GM12878 (cell line): Measurements from ENCODE around the gene NUFIP1. TPM values are rescaled to one million over a fixed set of nuclear protein-coding genes. Genes with fewer than 3 reads are reported as not detected.
"Not testable (repeated sequence)": the region's sequence is repeated elsewhere in the genome, so short reads cannot be mapped to it uniquely, and the experiment has no call there.

Source experiments
- ATAC-seq: fragments of 200-7000 bp; cut with Tn5 transposase; 3 replicates; pipeline ENCODE4 v1.9.1; 2020; ENCODE audit warnings: mild to moderate bottlenecking, moderate library complexity
- BruUV-seq: library from RNA; stranded (reverse); fragments of 400-500 nt; replicated peaks from 2 replicates; lab custom pipeline; 2021; lab: Mats Ljungman, UMichigan
- CTCF ChIA-PET: fragments of 300-600 bp; sonication (Branson Sonifier 250); formaldehyde crosslinking; extraction: SDS; loops from one replicate; lab custom pipeline; 2021; ENCODE audit warnings: inconsistent platforms; lab: Yijun Ruan, JAX
- POLR2A ChIA-PET: fragments of 350-600 bp; formaldehyde crosslinking; extraction: SDS; loops from one replicate; lab custom pipeline; 2021; ENCODE audit warnings: inconsistent platforms; lab: Charles Lee
- RAD21 ChIA-PET: fragments of 300-600 bp; sonication (Branson Sonifier 250); formaldehyde crosslinking; loops from one replicate; lab custom pipeline; 2023; ENCODE audit warnings: antibody characterized with exemption; ENCODE audit not compliant: unreplicated experiment; lab: Charles Lee
- SMC1A ChIA-PET: fragments of 300-600 bp; sonication (Branson Sonifier 250); formaldehyde crosslinking; loops from one replicate; lab custom pipeline; 2023; ENCODE audit not compliant: unreplicated experiment, uncharacterized antibody; lab: Charles Lee
- DNase-seq: peaks from one replicate; pipeline ENCODE4 v3.0.0-alpha.2; 2011; ENCODE audit warnings: low read depth, low spot score
- FAIRE-seq: peaks from 3 replicates; lab custom pipeline; 2011; peaks lifted over from hg19 to GRCh38; lab: Jason Lieb, UNC
- H2AFZ ChIP-seq: 2 replicates; pipeline ENCODE4 v1.6.0; 2011; ENCODE audit warnings: low read depth, low read length, control low read depth; ENCODE audit not compliant: control insufficient read depth
- H3K27ac ChIP-seq: 2 replicates; pipeline ENCODE4 v1.5.1; 2011; ENCODE audit warnings: control low read depth; ENCODE audit not compliant: control insufficient read depth, insufficient read depth
- H3K27me3 ChIP-seq, 2 experiments: replicated peaks in 1 of 2; 2 replicates each; pipeline versions ENCODE4 v1.6.0 to v1.6.1; 2011; ENCODE audit warnings: low read length in 1 of 2; ENCODE audit not compliant: control insufficient read depth in 2 of 2, insufficient read depth in 2 of 2
- H3K36me3 ChIP-seq, 2 experiments: 2 replicates each; pipeline ENCODE4 v1.5.1; 2011; ENCODE audit warnings: low read length in 1 of 2; ENCODE audit not compliant: control insufficient read depth in 2 of 2, insufficient read depth in 2 of 2
- H3K4me1 ChIP-seq: 2 replicates; pipeline ENCODE4 v1.6.1; 2011; ENCODE audit warnings: mild to moderate bottlenecking, low read length, moderate library complexity, mixed read lengths; ENCODE audit not compliant: control insufficient read depth, insufficient read depth
- H3K4me2 ChIP-seq: 2 replicates; pipeline ENCODE4 v1.6.0; 2011; ENCODE audit warnings: control low read depth; ENCODE audit not compliant: control insufficient read depth, insufficient read depth
- H3K4me3 ChIP-seq: fragments of 200-600 bp; sonication (generic); 2 replicates; pipeline ENCODE4 v1.5.1; 2016
- H3K79me2 ChIP-seq: 2 replicates; pipeline ENCODE4 v1.6.0; 2011; ENCODE audit warnings: low read length; ENCODE audit not compliant: control insufficient read depth, insufficient read depth
- H3K9ac ChIP-seq: 2 replicates; pipeline ENCODE4 v1.8.0; 2011; ENCODE audit warnings: low read length, control low read depth, mixed read lengths; ENCODE audit not compliant: control insufficient read depth, insufficient read depth
- H3K9me3 ChIP-seq: replicated peaks from 3 replicates; pipeline ENCODE4 v1.5.1; 2011; ENCODE audit warnings: mild to moderate bottlenecking, low read length; ENCODE audit not compliant: control insufficient read depth, insufficient read depth
- H4K20me1 ChIP-seq: 2 replicates; pipeline ENCODE4 v1.6.0; 2011; ENCODE audit not compliant: control insufficient read depth, insufficient read depth
- ZBTB40 ChIP-seq: fragments of 450-650 bp; IDR thresholded peaks from 2 replicates; pipeline ENCODE4 v1.6.1; 2016; ENCODE audit warnings: mild to moderate bottlenecking, moderate library complexity, borderline replicate concordance
- WGBS: methylation state at CpG from one replicate; pipeline ENCODE4 v1.1.6; 2016; ENCODE audit warnings: low lambda C conversion rate; ENCODE audit not compliant: insufficient replicate concordance, insufficient coverage; ENCODE audit errors: missing lambda C conversion rate; 5-methylcytosine and 5-hydroxymethylcytosine counted together
- in situ Hi-C: fragments of 300-500 bp; cut with MboI; formaldehyde crosslinking; loops from 9 replicates; pipeline ENCODE4 v1.14.3; 2018; ENCODE audit warnings: mixed read lengths
- intact Hi-C: fragments of 100-400 bp; cut with micrococcal nuclease; formaldehyde crosslinking; loops from one replicate; pipeline ENCODE4 v1.14.2; 2022; ENCODE audit not compliant: unreplicated experiment
- polyA plus RNA-seq, 11 experiments: library from polyadenylated mRNA; depleted of rRNA in 4 of 11; unstranded in 6 of 11; stranded (reverse) in 5 of 11; fragments of >200 nt; fragmentation: Nextera tagmentation in 4 of 11; fragmentation: Illumina TruSeq in 1 of 11; extraction: Ambion mirVana in 4 of 11; extraction: Trizol in 1 of 11; gene quantifications; 1 replicate in 1 of 11; 2 replicates in 10 of 11; pipeline versions ENCODE4 v1.2.1 to v1.2.3, GENCODE V29; 2011 to 2016; ENCODE audit warnings: inconsistent platforms in 2 of 11, missing spikeins in 2 of 11, low read depth in 1 of 11
- total RNA-seq, 4 experiments: library from RNA; depleted of rRNA in 3 of 4; stranded (reverse); fragments of >200 nt in 3 of 4; fragmentation: Illumina TruSeq in 1 of 4; extraction: Trizol in 1 of 4; gene quantifications; 2 replicates each; pipeline versions ENCODE4 v1.2.1 to v1.2.3, GENCODE V29; 2013 to 2021

The NUFIP1 gene
- total and polyA plus RNA-seq, 10 of the 15 experiments (the other 5 are each of a cell fraction or from before 2014, with no cell fraction given): 2.5 to 11.2 (median 7.0) TPM

DNA sequence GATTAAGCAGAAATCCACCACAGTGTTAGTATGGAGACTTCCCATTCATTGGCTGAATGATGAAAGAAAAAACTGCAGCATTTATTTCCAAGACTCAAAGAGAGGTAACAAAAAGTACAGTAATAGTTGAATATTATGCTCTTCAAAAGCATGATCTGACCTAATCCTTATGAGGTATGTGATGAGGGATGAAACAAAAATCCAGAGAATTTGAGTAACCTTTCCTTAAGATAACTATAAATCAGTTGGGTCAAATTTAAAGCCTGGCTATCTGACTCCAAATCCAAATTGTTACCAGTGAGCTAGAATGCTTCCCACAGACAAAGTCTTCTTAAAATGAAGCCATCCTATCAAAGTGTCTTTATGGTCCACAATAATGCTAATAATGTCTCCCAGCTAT, 38.1 kb downstream of the NUFIP1 start:
- RAD21 ChIA-PET: interaction anchor here (1.2 kb wide), 1 partner anchor 11 kb away, joined by 3 read pairs; no protein-coding TSS in a partner anchor
- no peak overlapping the region for H2AFZ ChIP-seq
- CTCF ChIA-PET: interaction anchor here (0.6 to 1.3 kb wide), 3 partner anchors 18 to 35 kb away, joined by 3 read pairs; no protein-coding TSS in a partner anchor
- no peaks in the 10 kb centered on the region for H3K79me2 ChIP-seq
- H3K27ac ChIP-seq: no peak overlapping the region
- no peak overlapping the region for H3K9ac ChIP-seq
- no peaks in the 10 kb centered on the region for H3K27me3 ChIP-seq
- no peak for TF ChIP-seq ZBTB40
- intact Hi-C loops: no loop called here
- no peaks in the 10 kb centered on the region for H3K4me1 ChIP-seq
- DNase-seq (no peak), FAIRE-seq (no peak), ATAC-seq (no peak)
- in situ Hi-C loops: no loop called here
- H3K9me3 ChIP-seq: no peaks in the 10 kb centered on the region
- H3K36me3 ChIP-seq: no peaks in the 10 kb centered on the region
- H3K4me3 ChIP-seq: no peak overlapping the region
- POLR2A ChIA-PET: interaction anchor here (0.6 kb wide), 1 partner anchor 187 kb away, joined by 5 read pairs; no protein-coding TSS in a partner anchor
- H3K4me2 ChIP-seq: no peak overlapping the region
- SMC1A ChIA-PET: no interaction called here
- BruUV-seq: no TSS peak
- no peaks in the 10 kb centered on the region for H4K20me1 ChIP-seq

GRCh38 chr13:44943411-44943810, 45.9 kb downstream of the NUFIP1 start:
- H3K27ac ChIP-seq, H2AFZ ChIP-seq, H3K4me2 ChIP-seq, H3K79me2 ChIP-seq, H3K4me3 ChIP-seq, H4K20me1 ChIP-seq, H3K27me3 ChIP-seq, POLR2A ChIA-PET, H3K36me3 ChIP-seq, in situ Hi-C loops, H3K9me3 ChIP-seq, BruUV-seq, DNase-seq, RAD21 ChIA-PET, ATAC-seq, H3K4me1 ChIP-seq, H3K9ac ChIP-seq, intact Hi-C loops, FAIRE-seq: not testable (repeated sequence)
- 73% methylated on average over 4 of the region's 4 CpGs for WGBS
- ChIA-PET CTCF (interaction anchor here (1.2 to 1.3 kb wide), 2 partner anchors 25 to 460 kb away, joined by 3 to 4 read pairs; no protein-coding TSS in a partner anchor), SMC1A (interaction anchor here (1.9 kb wide), 1 partner anchor 30 kb away, joined by 6 read pairs; no protein-coding TSS in a partner anchor)
